ENCODE data around the gene MYT1.

The MYT1 gene

GRCh38 chr20:64138276-64138815, 25.9 kb upstream of the MYT1 start:
- Histone ChIP-seq H3K27me3 (replicated peaks; ENCODE audit: insufficient read depth, low read length) (peaks cover 67% of the 10 kb centered on the region), H3K4me2 (ENCODE audit: low read depth, low read length) (no peak overlapping the region), H4K20me1 (ENCODE audit: insufficient read depth, low read length) (no peaks in the 10 kb centered on the region), H3K9me2 (replicated peaks; ENCODE audit: insufficient read depth, low read length) (no peaks in the 10 kb centered on the region), H3K4me3 (ENCODE audit: low read length) (no peak overlapping the region), H3K27ac (ENCODE audit: low read length) (no peak overlapping the region), H3K4me1 (ENCODE audit: low read length) (no peaks in the 10 kb centered on the region), H2AFZ (ENCODE audit: low read length) (no peak overlapping the region), H3K79me2 (ENCODE audit: low read length) (no peaks in the 10 kb centered on the region), H3K36me3 (replicated peaks; ENCODE audit: insufficient read depth, low read length) (no peaks in the 10 kb centered on the region), H3K9me3 (replicated peaks; ENCODE audit: insufficient read depth, low read length) (no peaks in the 10 kb centered on the region), H3F3A (ENCODE audit: insufficient read depth, low read length) (peaks cover 4% of the 10 kb centered on the region), H3K9ac (ENCODE audit: low read length) (no peak overlapping the region)
- DNase-seq: no peak
- TF ChIP-seq EZH2 (optimal IDR thresholded peaks at IDR 0.05; ENCODE audit: low read depth, low read length) (no peak), CTCF (IDR thresholded peaks at IDR 0.05; ENCODE audit: low read length) (no peak), EZH2phosphoT487 (IDR thresholded peaks at IDR 0.05; ENCODE audit: low read length) (no peak)

- Histone ChIP-seq H2AFZ (ENCODE audit: low read length) (no peak overlapping the region), H3K36me3 (replicated peaks; ENCODE audit: insufficient read depth, low read length) (no peaks in the 10 kb centered on the region), H3K9me2 (replicated peaks; ENCODE audit: insufficient read depth, low read length) (no peaks in the 10 kb centered on the region), H3K27ac (ENCODE audit: low read length) (no peak overlapping the region), H3K79me2 (ENCODE audit: low read length) (no peaks in the 10 kb centered on the region), H3K4me1 (ENCODE audit: low read length) (no peaks in the 10 kb centered on the region), H3K9ac (ENCODE audit: low read length) (no peak overlapping the region), H3K4me2 (ENCODE audit: low read depth, low read length) (no peak overlapping the region), H3K27me3 (replicated peaks; ENCODE audit: insufficient read depth, low read length) (peaks cover 71% of the 10 kb centered on the region), H4K20me1 (ENCODE audit: insufficient read depth, low read length) (no peaks in the 10 kb centered on the region), H3F3A (ENCODE audit: insufficient read depth, low read length) (no peaks in the 10 kb centered on the region), H3K9me3 (replicated peaks; ENCODE audit: insufficient read depth, low read length) (no peaks in the 10 kb centered on the region), H3K4me3 (ENCODE audit: low read length) (no peak overlapping the region)
- DNase-seq: no peak
- no peak for TF ChIP-seq EZH2phosphoT487 (IDR thresholded peaks at IDR 0.05; ENCODE audit: low read length)
- TF ChIP-seq CTCF (IDR thresholded peaks at IDR 0.05; ENCODE audit: low read length): no peak
- TF ChIP-seq EZH2 (optimal IDR thresholded peaks at IDR 0.05; ENCODE audit: low read depth, low read length): no peak
Measured at GRCh38 chr20:64139199-64140060, 24.8 kb upstream of the MYT1 start.

GRCh38 chr20:64140061-64140931, 24.0 kb upstream of the MYT1 start:
- no peaks in the 10 kb centered on the region for H3F3A ChIP-seq (ENCODE audit: insufficient read depth, low read length)
- TF ChIP-seq EZH2 (optimal IDR thresholded peaks at IDR 0.05; ENCODE audit: low read depth, low read length) (no peak), CTCF (IDR thresholded peaks at IDR 0.05; ENCODE audit: low read length) (no peak), EZH2phosphoT487 (IDR thresholded peaks at IDR 0.05; ENCODE audit: low read length) (no peak)
- peaks cover 71% of the 10 kb centered on the region for H3K27me3 ChIP-seq (replicated peaks; ENCODE audit: insufficient read depth, low read length)
- DNase-seq: no peak
- H2AFZ ChIP-seq (ENCODE audit: low read length): no peak overlapping the region
- H3K4me1 ChIP-seq (ENCODE audit: low read length): no peaks in the 10 kb centered on the region
- H3K79me2 ChIP-seq (ENCODE audit: low read length): no peaks in the 10 kb centered on the region
- no peaks in the 10 kb centered on the region for H3K9me2 ChIP-seq (replicated peaks; ENCODE audit: insufficient read depth, low read length)
- no peaks in the 10 kb centered on the region for H3K9me3 ChIP-seq (replicated peaks; ENCODE audit: insufficient read depth, low read length)
- H4K20me1 ChIP-seq (ENCODE audit: insufficient read depth, low read length): no peaks in the 10 kb centered on the region
- no peak overlapping the region for H3K4me3 ChIP-seq (ENCODE audit: low read length)
- H3K9ac ChIP-seq (ENCODE audit: low read length): no peak overlapping the region
- H3K4me2 ChIP-seq (ENCODE audit: low read depth, low read length): no peak overlapping the region
- H3K27ac ChIP-seq (ENCODE audit: low read length): no peak overlapping the region
- no peaks in the 10 kb centered on the region for H3K36me3 ChIP-seq (replicated peaks; ENCODE audit: insufficient read depth, low read length)
